Heart left ventricle (tissue), 13 donors: ENCODE results near the gene ZMIZ1.

Experiments used
- CTCF ChIP-seq, 12 donors: fragments of 200-600 bp; sonication (generic) in 4 of 12; IDR thresholded peaks; one replicate each; pipeline versions ENCODE4 v1.5.0 to v1.8.0; 2018 to 2022; ENCODE audit warnings: antibody characterized with exemption in 12 of 12, mild to moderate bottlenecking in 5 of 12
- POLR2A ChIP-seq, 2 donors: fragments of 450-650 bp; IDR thresholded peaks; one replicate each; pipeline ENCODE4 v1.6.1; 2017; ENCODE audit warnings: antibody characterized with exemption in 2 of 2, mild to moderate bottlenecking in 2 of 2, moderate library complexity in 2 of 2
- donor health status: ischemic (EF 13 %, LVEDD 7.1; RV severe dilation, severe dysfunction).
- donor health status: DM: no; HTN: yes; CAD: no.
- donor health status: DM: no; HTN: no; CAD: no.
- donor health status: ischemic (EF 25% LVEDD 6.9; RV normal size, moderate dysfunction).
- donor health status: ischemic (EF 25% LVEDD 5.7; RV mildly dilated, moderate dysfunction).
- donor health status: ischemic (EF 35%, LVEDD 5.7; RV mildly dilated, moderate dysfunction).
- donor health status: nonischemic (EF 11% LVEDD 7.7; RV severe dilation, severe dysfunction).
- donor health status: DM: yes; HTN: yes; CAD: no.
- donor health status: PGD.
- donor health status: ischemic (EF 29% LVEDD 5.4; RV normal size, mild dysfunction).
- donor health status: nonischemic (EF 23%, LVEDD 6.1; RV moderate dilation, normal function).

GRCh38 chr10:79054203-79055099, 14.3 kb upstream of the ZMIZ1 start:
- no peak for TF ChIP-seq CTCF (IDR thresholded peaks at IDR 0.05)
- TF ChIP-seq POLR2A (IDR thresholded peaks at IDR 0.05): no peak
